Neural cell (in vitro differentiated cells): ENCODE measurements around the gene JUND. TPM values are rescaled to one million over a fixed set of nuclear protein-coding genes. Genes with fewer than 3 reads are reported as not detected.

Experiments used
- H2AFZ ChIP-seq: fragments of 200-600, 300-800 bp; sonication (generic), shearing (Covaris generic); 2 replicates; pipeline ENCODE4 v1.6.0; 2014; ENCODE audit warnings: low read depth, mild to moderate bottlenecking, antibody characterized with exemption, low read length, moderate library complexity
- H3F3A ChIP-seq: fragments of 200-600 bp; shearing (Covaris generic); 2 replicates; pipeline ENCODE4 v1.6.1; 2016; ENCODE audit warnings: mild to moderate bottlenecking, moderate library complexity, mixed read lengths, antibody characterized with exemption, low read length; ENCODE audit not compliant: insufficient read depth, poor library complexity, severe bottlenecking
- H3K27ac ChIP-seq: fragments of 200-600, 300-800 bp; sonication (generic), shearing (Covaris generic); 2 replicates; pipeline ENCODE4 v1.5.1; 2014; ENCODE audit warnings: mild to moderate bottlenecking, low read length, moderate library complexity
- H3K27me3 ChIP-seq: fragments of 300-800, 200-600 bp; sonication (generic), shearing (Covaris generic); 2 replicates; pipeline ENCODE4 v1.6.0; 2014; ENCODE audit warnings: mild to moderate bottlenecking, low read depth, low read length, moderate library complexity; ENCODE audit not compliant: insufficient read depth
- H3K36me3 ChIP-seq: fragments of 300-800, 200-600 bp; sonication (generic), shearing (Covaris generic); 2 replicates; pipeline ENCODE4 v1.5.1; 2014; ENCODE audit warnings: mild to moderate bottlenecking, antibody characterized with exemption, low read length, moderate library complexity; ENCODE audit not compliant: insufficient read depth
- H3K4me2 ChIP-seq: fragments of 300-800, 200-600 bp; sonication (generic), shearing (Covaris generic); 2 replicates; pipeline ENCODE4 v1.6.0; 2014; ENCODE audit warnings: mild to moderate bottlenecking, low read length
- H3K4me3 ChIP-seq: fragments of 300-800, 200-600 bp; sonication (generic), shearing (Covaris generic); 2 replicates; pipeline ENCODE4 v1.5.1; 2014; ENCODE audit warnings: mild to moderate bottlenecking, low read length, moderate library complexity
- H3K79me2 ChIP-seq: fragments of 200-600 bp; shearing (Covaris generic); replicated peaks from 2 replicates; pipeline ENCODE4 v1.6.0; 2014; ENCODE audit warnings: mild to moderate bottlenecking, low read length, moderate library complexity; ENCODE audit not compliant: insufficient read depth
- H3K9ac ChIP-seq: fragments of 300-800, 200-600 bp; sonication (generic), shearing (Covaris generic); 2 replicates; pipeline ENCODE4 v1.6.1; 2016; ENCODE audit warnings: mild to moderate bottlenecking, low read length, mixed read lengths
- H3K9me2 ChIP-seq: fragments of 200-600 bp; shearing (Covaris generic); 2 replicates; pipeline ENCODE4 v1.6.1; 2016; ENCODE audit warnings: mild to moderate bottlenecking, low read length, mixed read lengths; ENCODE audit not compliant: insufficient read depth
- H3K9me3 ChIP-seq: fragments of 200-600, 300-800 bp; sonication (generic), shearing (Covaris generic); 2 replicates; pipeline ENCODE4 v1.6.1; 2016; ENCODE audit warnings: mild to moderate bottlenecking, mixed run types, low read length, moderate library complexity, mixed read lengths
- H4K20me1 ChIP-seq: fragments of 200-600 bp; shearing (Covaris generic); 2 replicates; pipeline ENCODE4 v1.6.1; 2016; ENCODE audit warnings: mild to moderate bottlenecking, mixed run types; ENCODE audit not compliant: insufficient read depth
- EP300 ChIP-seq: fragments of 450-650 bp; conservative IDR thresholded peaks from 2 replicates; pipeline ENCODE4 v1.6.1; 2014; ENCODE audit warnings: antibody characterized with exemption, mild to moderate bottlenecking, moderate library complexity; ENCODE audit not compliant: poor library complexity, severe bottlenecking
- EZH2 ChIP-seq: fragments of 200-600, 300-800 bp; shearing (Covaris generic), sonication (generic); IDR thresholded peaks from 2 replicates; pipeline ENCODE4 v1.6.1; 2014; ENCODE audit warnings: antibody characterized with exemption, low read length, borderline replicate concordance, mild to moderate bottlenecking; ENCODE audit not compliant: insufficient read depth, poor library complexity, severe bottlenecking
- MXI1 ChIP-seq: fragments of 450-650 bp; conservative IDR thresholded peaks from 2 replicates; pipeline ENCODE4 v1.6.1; 2014; ENCODE audit warnings: antibody characterized with exemption, mild to moderate bottlenecking; ENCODE audit not compliant: poor library complexity, severe bottlenecking
- POLR2AphosphoS5 ChIP-seq: IDR thresholded peaks from 2 replicates; pipeline ENCODE4 v1.6.1; 2012
- RAD21 ChIP-seq: fragments of 450-650 bp; conservative IDR thresholded peaks from 2 replicates; pipeline ENCODE4 v1.6.1; 2014; ENCODE audit warnings: antibody characterized with exemption, mild to moderate bottlenecking, moderate library complexity
- REST ChIP-seq: IDR thresholded peaks from 2 replicates; pipeline ENCODE4 v1.6.1; 2012; ENCODE audit warnings: borderline replicate concordance
- SMC3 ChIP-seq: fragments of 450-650 bp; conservative IDR thresholded peaks from 2 replicates; pipeline ENCODE4 v1.6.1; 2014; ENCODE audit warnings: antibody characterized with exemption, mild to moderate bottlenecking, moderate library complexity; ENCODE audit not compliant: poor library complexity
- TAF1 ChIP-seq: IDR thresholded peaks from 2 replicates; pipeline ENCODE4 v1.6.1; 2012; ENCODE audit warnings: low read depth
- polyA plus RNA-seq: library from polyadenylated mRNA; depleted of rRNA; stranded (reverse); fragments of >200 nt; gene quantifications from 2 replicates; pipeline ENCODE4 v1.2.3, GENCODE V29; 2014
- TF ChIP-seq, protein P1 (sequence below): fragments of 450-650 bp; IDR thresholded peaks from 2 replicates; pipeline ENCODE4 v1.5.1; 2014; ENCODE audit warnings: antibody characterized with exemption, mild to moderate bottlenecking, moderate library complexity; ENCODE audit not compliant: poor library complexity, severe bottlenecking

Gene JUND
- polyA plus RNA-seq, 1 donor from 2014 or later = 94.9 TPM

DNA sequence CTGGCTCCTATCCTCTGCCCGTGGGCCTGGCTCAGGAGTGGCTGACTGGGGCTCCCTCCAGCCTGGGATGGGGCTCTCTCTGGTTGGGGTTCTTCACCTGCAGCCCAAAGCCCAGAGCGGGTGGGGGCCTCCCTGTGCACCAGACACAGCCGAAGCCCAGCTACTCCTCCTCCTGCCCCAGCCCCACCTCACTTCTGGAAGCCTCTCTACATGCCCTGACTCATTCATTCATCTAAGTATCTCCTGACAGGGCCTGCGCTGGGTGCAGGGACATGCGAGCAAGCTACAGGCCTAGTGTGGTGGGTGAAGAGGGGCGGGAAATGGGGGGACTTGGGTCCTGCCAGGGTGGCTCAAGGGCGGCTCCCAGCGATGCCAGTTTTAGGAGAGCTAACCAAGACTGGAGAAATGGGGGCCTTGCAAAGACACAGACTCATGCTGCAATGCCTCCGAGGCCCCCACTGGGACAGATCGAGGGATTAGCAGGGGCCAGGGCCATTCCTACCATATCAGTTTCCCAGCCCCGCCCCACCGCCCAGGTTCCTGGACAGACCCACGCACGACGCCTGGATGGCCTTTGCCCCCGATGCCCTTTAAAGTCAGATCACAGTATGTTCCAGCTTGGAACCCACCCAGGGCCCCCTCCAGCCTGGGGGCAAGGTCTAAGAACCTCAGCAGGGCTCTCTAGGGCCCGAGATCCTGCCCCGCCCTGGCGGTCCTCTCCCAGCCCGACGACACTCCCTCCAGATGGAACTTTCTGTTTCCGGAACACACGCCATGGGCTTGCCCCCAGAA, 28.9 kb upstream of the JUND start:
- Histone ChIP-seq H2AFZ (no peak overlapping the region), H3K9me3 (no peaks in the 10 kb centered on the region), H3F3A (no peaks in the 10 kb centered on the region), H3K9ac (no peak overlapping the region), H3K4me3 (no peak overlapping the region), H3K9me2 (no peaks in the 10 kb centered on the region), H3K4me2 (no peak overlapping the region), H4K20me1 (no peaks in the 10 kb centered on the region), H3K27ac (no peak overlapping the region), H3K36me3 (no peaks in the 10 kb centered on the region), H3K79me2 (no peaks in the 10 kb centered on the region), H3K27me3 (no peaks in the 10 kb centered on the region)
- TF ChIP-seq REST = no peak
- TF ChIP-seq RAD21 = no peak
- TF ChIP-seq POLR2AphosphoS5 = no peak
- no peak for TF ChIP-seq TAF1
- TF ChIP-seq EZH2 = no peak
- no peak for TF ChIP-seq MXI1
- no peak for TF ChIP-seq EP300
- TF ChIP-seq, protein P1, sequence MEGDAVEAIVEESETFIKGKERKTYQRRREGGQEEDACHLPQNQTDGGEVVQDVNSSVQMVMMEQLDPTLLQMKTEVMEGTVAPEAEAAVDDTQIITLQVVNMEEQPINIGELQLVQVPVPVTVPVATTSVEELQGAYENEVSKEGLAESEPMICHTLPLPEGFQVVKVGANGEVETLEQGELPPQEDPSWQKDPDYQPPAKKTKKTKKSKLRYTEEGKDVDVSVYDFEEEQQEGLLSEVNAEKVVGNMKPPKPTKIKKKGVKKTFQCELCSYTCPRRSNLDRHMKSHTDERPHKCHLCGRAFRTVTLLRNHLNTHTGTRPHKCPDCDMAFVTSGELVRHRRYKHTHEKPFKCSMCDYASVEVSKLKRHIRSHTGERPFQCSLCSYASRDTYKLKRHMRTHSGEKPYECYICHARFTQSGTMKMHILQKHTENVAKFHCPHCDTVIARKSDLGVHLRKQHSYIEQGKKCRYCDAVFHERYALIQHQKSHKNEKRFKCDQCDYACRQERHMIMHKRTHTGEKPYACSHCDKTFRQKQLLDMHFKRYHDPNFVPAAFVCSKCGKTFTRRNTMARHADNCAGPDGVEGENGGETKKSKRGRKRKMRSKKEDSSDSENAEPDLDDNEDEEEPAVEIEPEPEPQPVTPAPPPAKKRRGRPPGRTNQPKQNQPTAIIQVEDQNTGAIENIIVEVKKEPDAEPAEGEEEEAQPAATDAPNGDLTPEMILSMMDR = no peak
- TF ChIP-seq SMC3 = no peak

- TF ChIP-seq EZH2 = no peak
- no peak for TF ChIP-seq RAD21
- no peak overlapping the region for H3K9ac ChIP-seq
- H3K9me2 ChIP-seq = no peaks in the 10 kb centered on the region
- no peak overlapping the region for H3K27ac ChIP-seq
- no peaks in the 10 kb centered on the region for H4K20me1 ChIP-seq
- H3K4me3 ChIP-seq = no peak overlapping the region
- no peak overlapping the region for H2AFZ ChIP-seq
- H3K79me2 ChIP-seq = no peaks in the 10 kb centered on the region
- no peaks in the 10 kb centered on the region for H3F3A ChIP-seq
- H3K9me3 ChIP-seq = no peaks in the 10 kb centered on the region
- no peaks in the 10 kb centered on the region for H3K27me3 ChIP-seq
- no peaks in the 10 kb centered on the region for H3K36me3 ChIP-seq
- no peak overlapping the region for H3K4me2 ChIP-seq
These were observed 28.2 kb upstream of the JUND start for GRCh38 chr19:18309525-18310064.
